Smooth muscle cell of the brain vasculature (primary cell): ENCODE data around the gene ITGA3.

Source experiments
- DNase-seq: peaks from one replicate; pipeline ENCODE4 v3.0.0-alpha.2; 2012; ENCODE audit warnings: low read depth, low spot score

ITGA3 gene

DNA sequence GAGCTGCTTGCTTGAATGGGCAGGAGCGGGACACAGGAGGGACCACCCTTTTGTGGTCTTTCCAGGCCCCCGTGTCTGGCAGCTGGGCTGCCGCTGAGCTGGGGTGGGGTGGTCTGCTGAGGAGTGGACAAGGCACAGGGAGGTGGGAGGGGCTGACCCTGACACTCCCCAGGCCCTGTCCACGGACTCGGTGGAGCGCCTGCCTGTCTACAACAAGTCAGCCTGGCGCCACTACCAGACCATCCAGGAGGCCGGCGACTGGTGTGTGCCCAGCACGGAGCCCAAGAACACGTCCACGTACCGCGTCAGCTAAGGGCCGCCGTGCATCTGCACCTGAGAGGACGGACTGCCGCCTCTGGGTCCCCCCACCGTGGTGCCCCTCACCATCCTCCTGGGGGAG lies 53.9 kb downstream of the ITGA3 start:
- no peak for DNase-seq

DNA sequence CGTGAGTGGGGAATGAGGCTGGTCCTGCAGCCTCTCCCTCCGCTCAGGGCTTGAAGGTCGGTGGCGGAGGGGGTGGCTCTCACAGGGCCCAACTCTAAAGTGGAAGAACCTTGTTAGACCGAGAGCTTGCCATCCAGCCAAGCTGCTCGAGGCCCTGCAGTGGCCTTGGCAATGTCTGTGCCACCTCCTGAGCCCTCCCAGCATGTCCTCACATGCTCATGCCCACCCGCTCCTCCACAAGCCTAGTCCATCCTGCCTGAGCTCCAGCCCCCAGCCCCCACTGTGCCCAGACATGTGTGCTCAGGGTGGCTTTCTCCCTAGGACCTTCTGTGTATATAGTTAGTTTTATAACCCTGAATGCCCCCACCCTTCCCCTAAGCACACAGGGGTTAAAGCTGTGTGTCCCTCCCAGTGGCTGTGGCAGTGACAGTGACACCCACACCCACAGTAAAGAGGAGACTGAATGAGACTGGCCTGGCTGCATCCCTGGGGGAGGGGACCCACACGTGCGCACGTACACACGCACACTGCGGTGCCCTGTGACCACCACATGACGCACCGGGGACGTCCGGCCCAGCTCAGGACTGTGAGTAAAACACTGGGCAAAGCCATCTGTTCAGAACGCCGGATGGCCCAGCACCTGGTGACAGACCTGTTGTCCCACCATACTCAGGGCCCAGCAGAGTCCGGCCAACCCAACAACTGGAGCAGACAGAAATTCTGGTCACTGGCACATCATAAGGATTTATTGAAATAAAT lies 54.9 kb downstream of the ITGA3 start:
- DNase-seq: no peak

GRCh38 chr17:50111673-50112655 lies 56.1 kb downstream of the ITGA3 start:
- DNase-seq: no peak

- no peak for DNase-seq
Observed at GRCh38 chr17:50112694-50113093, 56.8 kb downstream of the ITGA3 start.

- no peak for DNase-seq
Observed at GRCh38 chr17:50113624-50114320, 57.9 kb downstream of the ITGA3 start.

DNA sequence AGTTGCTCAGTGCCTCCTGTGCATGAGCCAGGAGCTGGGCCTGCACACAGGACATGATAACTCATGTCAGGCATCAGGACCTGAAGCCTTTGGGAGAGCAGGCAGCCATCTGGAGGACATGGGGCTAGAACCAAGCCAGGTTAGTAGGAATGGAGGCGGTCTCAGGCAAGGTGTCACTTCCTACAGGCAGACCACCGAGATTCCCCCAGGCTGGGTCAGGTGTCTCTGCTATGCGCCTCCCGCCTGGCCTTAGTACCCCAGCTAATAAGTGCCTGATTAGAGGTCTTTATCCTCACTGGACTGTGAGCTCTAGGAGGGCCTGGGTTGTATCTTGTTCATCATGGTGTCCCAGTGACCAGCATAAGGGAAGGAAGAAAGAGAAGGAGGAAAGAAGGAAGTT lies 58.5 kb downstream of the ITGA3 start:
- DNase-seq: no peak

- no peak for DNase-seq
Observed at GRCh38 chr17:50114849-50115357, 59.0 kb downstream of the ITGA3 start.

- no peak for DNase-seq
Observed at GRCh38 chr17:50115756-50116155, 59.8 kb downstream of the ITGA3 start.

- DNase-seq: no peak
Observed at GRCh38 chr17:50117202-50118051, 61.5 kb downstream of the ITGA3 start.

- DNase-seq: no peak
Observed at GRCh38 chr17:50118076-50118827, 62.3 kb downstream of the ITGA3 start.

- DNase-seq: no peak
Observed at GRCh38 chr17:50118828-50119218, 62.9 kb downstream of the ITGA3 start.

DNA sequence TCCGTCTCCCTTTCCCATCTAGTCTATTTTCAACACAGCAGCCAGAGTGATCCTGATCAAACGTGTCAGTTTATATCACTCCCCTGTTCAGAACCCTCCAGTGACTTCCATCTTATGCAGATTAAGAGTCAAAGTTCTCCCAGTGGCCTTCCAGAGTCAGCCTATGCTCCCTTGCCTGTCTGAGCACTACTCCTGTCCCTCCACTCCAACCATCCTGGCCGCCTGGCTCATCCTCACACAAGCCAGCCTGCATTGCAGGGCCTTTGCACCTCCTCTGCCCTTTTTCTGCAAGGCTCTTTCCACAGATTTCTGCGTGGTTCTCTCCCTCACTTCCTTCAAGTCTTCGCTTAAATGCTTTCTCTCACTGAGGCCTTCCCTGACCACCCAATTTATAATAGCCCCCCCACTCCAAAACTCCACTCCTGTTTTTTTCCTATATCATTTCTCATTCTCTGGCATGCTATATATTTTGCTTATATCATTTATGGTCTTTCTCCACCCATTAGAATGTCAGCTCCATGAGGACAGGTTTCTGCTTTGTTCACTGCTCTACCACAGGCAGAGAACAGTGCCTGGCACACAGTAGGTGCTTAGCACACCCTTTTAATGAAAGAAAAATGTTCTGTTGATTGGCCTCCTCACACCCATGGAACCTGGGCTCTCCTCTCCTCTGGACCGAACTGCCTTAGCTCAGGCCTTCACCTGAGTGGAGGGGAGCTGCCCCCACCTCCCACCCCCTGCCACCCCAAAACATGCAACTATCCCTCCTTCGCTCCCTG lies 64.8 kb downstream of the ITGA3 start:
- no peak for DNase-seq

DNA sequence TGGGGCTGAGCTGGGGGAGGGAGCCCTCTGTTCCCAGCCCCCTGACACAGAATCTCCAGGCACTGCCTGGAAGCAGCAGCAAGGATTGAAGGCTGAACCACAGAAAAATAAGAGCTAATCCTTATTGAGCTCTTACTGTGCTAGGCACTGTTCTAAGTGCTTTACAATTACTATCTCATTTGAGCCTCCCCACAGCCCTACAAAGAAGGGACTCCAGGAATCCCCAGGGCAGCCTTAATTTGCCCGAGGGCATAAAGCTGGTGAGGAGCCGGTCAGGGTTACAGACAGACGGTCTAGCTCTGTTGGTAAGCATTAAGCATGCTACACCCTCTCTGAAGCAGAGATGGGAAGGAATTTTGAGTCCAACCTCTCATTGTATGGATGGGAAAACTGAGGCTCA lies 67.0 kb downstream of the ITGA3 start:
- no peak for DNase-seq

DNA sequence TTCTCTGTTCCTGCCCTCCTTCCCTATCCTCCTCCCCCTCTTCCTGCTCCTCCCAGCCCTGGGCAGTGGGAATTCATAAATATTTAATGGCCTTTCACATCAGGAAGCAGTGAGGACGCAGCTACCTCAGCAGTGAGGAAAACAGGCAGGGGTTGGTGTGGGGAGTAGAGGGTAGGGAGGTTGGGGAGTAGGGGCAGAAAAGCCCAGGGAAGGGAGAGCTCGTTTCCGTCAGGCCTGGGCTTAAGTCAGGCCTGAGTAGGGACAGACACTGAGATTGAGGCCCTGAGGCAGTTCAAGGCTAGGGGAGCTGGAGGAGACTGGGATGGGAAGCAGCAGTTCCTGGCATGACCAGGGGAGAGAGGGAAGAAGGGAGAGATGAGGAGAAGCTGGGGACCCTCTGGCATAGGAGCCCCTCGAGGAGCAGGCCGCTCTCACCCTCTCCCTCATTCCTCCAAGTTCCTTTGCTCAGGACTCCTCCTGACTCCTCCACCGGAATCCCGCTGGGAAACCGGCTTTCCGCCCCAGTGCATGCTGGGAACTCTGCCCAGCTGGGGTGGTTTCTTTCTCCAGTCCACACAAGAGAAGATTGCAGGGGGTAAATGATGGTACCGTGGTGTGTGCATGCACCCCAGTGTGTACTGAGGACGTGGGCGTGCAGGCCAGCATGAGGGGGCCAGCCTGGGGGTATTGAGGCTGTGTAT lies 67.9 kb downstream of the ITGA3 start:
- no peak for DNase-seq

DNA sequence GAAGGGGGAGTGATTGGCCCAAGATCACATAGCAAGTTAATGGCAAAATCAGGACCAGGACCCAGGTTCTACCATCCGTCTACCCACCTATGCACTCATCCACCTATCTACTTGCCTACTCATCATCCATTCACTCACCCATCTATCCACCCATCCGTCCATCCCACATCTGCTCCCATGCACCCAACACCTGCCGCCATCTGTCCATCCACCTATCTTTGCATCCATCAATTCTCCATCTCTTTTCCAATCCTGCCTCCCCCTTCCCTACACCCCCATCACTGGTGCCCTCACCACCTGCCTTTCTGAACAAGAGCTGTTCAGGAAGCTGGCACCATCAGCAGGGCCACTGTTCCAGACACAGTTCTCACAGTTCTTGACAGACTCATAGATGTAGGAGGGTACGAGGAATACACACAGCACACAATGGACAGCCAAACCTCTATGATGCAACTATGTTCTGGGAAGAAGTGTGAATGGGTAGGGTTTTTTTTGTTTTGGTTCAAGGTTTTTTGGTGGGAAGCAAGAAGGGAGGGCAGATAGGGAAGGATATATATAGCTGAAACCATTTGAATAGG lies 69.6 kb downstream of the ITGA3 start:
- no peak for DNase-seq

DNA sequence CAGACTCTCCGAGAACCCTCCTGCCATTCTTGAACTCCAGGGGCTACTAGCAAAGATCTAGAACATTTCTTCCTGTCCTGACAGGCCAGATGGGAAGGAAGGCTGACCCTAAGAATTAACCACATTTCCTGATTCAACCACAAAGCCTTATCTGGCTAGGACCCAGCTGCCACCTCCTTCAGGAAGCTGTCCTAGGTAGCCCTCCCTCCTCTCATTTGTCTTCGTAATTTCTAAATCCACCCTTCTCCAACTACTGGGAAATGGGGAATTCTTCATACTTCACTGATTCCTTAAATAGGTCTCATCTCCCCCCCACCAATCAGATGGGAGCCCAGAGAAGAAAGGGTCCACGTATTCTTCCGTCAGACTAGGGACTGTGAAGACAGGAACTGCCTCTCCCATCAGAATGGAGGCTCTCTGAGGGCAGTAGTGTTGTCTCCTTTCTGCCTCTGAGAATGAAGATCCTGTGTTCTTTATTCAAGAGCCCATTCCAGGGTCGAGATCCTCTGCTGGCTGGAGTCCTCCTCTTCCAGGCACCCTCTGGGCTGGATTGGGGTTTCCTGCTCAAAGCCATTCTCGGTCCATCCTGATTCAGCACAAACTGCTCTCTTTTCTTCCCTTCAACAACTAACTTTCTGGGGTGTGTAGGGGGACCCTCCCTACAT lies 71.9 kb downstream of the ITGA3 start:
- no peak for DNase-seq

- no peak for DNase-seq
Observed at GRCh38 chr17:50128441-50129352, 72.8 kb downstream of the ITGA3 start.
